GM12878 (cell line): ENCODE data around the gene SALL1.

Experiments
- BCLAF1 ChIP-seq: fragments of 450-650 bp; IDR thresholded peaks from 2 replicates; pipeline ENCODE4 v1.6.1; 2017; ENCODE audit warnings: antibody characterized with exemption, mild to moderate bottlenecking, moderate library complexity
- CTCF ChIP-seq, 3 experiments: IDR thresholded peaks in 2 of 3; conservative IDR thresholded peaks in 1 of 3; 2 replicates each; pipeline ENCODE4 v1.5.1; 2011; ENCODE audit warnings: low read depth in 3 of 3, low read length in 3 of 3, mild to moderate bottlenecking in 3 of 3, control low read depth in 2 of 3, moderate library complexity in 2 of 3, inconsistent platforms in 1 of 3, mixed read lengths in 1 of 3; ENCODE audit not compliant: control insufficient read depth in 2 of 3, insufficient read depth in 1 of 3; ENCODE audit errors: extremely low read depth in 1 of 3
- KDM1A ChIP-seq: fragments of 200-600 bp; sonication (generic); IDR thresholded peaks from 2 replicates; pipeline ENCODE4 v1.6.1; 2016; ENCODE audit warnings: borderline replicate concordance
- MAX ChIP-seq: IDR thresholded peaks from 2 replicates; pipeline ENCODE4 v1.6.1; 2012; ENCODE audit warnings: low read depth, low read length, improper control_type of control experiment
- NRF1 ChIP-seq: conservative IDR thresholded peaks from 2 replicates; pipeline ENCODE4 v1.6.1; 2011; ENCODE audit warnings: mild to moderate bottlenecking, low read depth, low read length, improper control_type of control experiment
- SIX5 ChIP-seq: IDR thresholded peaks from 2 replicates; pipeline ENCODE4 v1.6.1; 2011; ENCODE audit warnings: mild to moderate bottlenecking, low read depth, low read length, moderate library complexity; ENCODE audit not compliant: severe bottlenecking

- no peak for TF ChIP-seq CTCF (IDR thresholded peaks at IDR 0.05 in 2 of 3, conservative IDR thresholded peaks at IDR 0.05 in 1 of 3; ENCODE audit: control insufficient read depth in 2 of 3, extremely low read depth in 1 of 3, insufficient read depth in 1 of 3, low read depth in 3 of 3, low read length in 3 of 3)
- TF ChIP-seq MAX = no peak
- TF ChIP-seq KDM1A = no peak
- no peak for TF ChIP-seq BCLAF1
- TF ChIP-seq NRF1 = no peak
- no peak for TF ChIP-seq SIX5
These were observed 10.0 kb downstream of the SALL1 start for GRCh38 chr16:51141106-51141505.
